Activated T-helper 2 cell treated with anti-CD3 and anti-CD28 coated beads, Interferon-gamma antibody, Interleukin-2, Interleukin-4, amounts not matched to agents 10 μg/mL and 5 μg/mL and 100 μg/mL, durations not matched to agents 14 hours and 24 hours and 36 hours (primary cell): ENCODE data around the gene TMC5. TPM values are rescaled to one million over a fixed set of nuclear protein-coding genes. Genes with fewer than 3 reads are reported as not detected.

Source experiments
- DNase-seq: peaks from one replicate; pipeline ENCODE4 v3.0.0; 2021; ENCODE audit warnings: low spot score
- H3K27ac Mint-ChIP-seq: one replicate; pipeline ENCODE4 v1.8.0; 2021; ENCODE audit warnings: mixed read lengths
- H3K27me3 Mint-ChIP-seq: one replicate; pipeline ENCODE4 v1.8.0; 2021; ENCODE audit warnings: low read depth, mixed read lengths
- H3K36me3 Mint-ChIP-seq: one replicate; pipeline ENCODE4 v1.8.0; 2021; ENCODE audit warnings: low read depth, mixed read lengths
- H3K4me1 Mint-ChIP-seq: one replicate; pipeline ENCODE4 v1.8.0; 2021; ENCODE audit warnings: low read depth, mixed read lengths
- H3K4me3 Mint-ChIP-seq: one replicate; pipeline ENCODE4 v1.8.0; 2021; ENCODE audit warnings: low read depth, mild to moderate bottlenecking, moderate library complexity, mixed read lengths
- H3K9me3 Mint-ChIP-seq: one replicate; pipeline ENCODE4 v1.8.0; 2021; ENCODE audit warnings: mixed read lengths
- intact Hi-C: fragments of 100-400 bp; cut with micrococcal nuclease; formaldehyde crosslinking; loops from one replicate; pipeline ENCODE4 v1.15.1; 2023
- total RNA-seq: library from RNA; stranded (reverse); gene quantifications from 2 replicates; pipeline ENCODE4 v1.2.3, GENCODE V29; 2022

TMC5 gene
- total RNA-seq, 1 donor from 2014 or later = not detected

- no peaks in the 10 kb centered on the region for H3K4me1 Mint-ChIP-seq
- H3K9me3 Mint-ChIP-seq = no peaks in the 10 kb centered on the region
- intact Hi-C loops = no loop called here
- no peak overlapping the region for H3K4me3 Mint-ChIP-seq
- H3K36me3 Mint-ChIP-seq = no peaks in the 10 kb centered on the region
- no peak for DNase-seq
- peaks cover 6% of the 10 kb centered on the region for H3K27me3 Mint-ChIP-seq
- H3K27ac Mint-ChIP-seq = no peak overlapping the region
Measured at GRCh38 chr16:19481769-19482168, 64.1 kb downstream of the TMC5 start.

- intact Hi-C loops = no loop called here
Measured at GRCh38 chr16:19482291-19482690, 64.6 kb downstream of the TMC5 start.

GRCh38 chr16:19484096-19484495 is 66.4 kb downstream of the TMC5 start:
- peaks cover 2% of the 10 kb centered on the region for H3K27me3 Mint-ChIP-seq
- no peak overlapping the region for H3K27ac Mint-ChIP-seq
- H3K4me3 Mint-ChIP-seq = no peak overlapping the region
- H3K36me3 Mint-ChIP-seq = no peaks in the 10 kb centered on the region
- intact Hi-C loops = no loop called here
- no peaks in the 10 kb centered on the region for H3K4me1 Mint-ChIP-seq
- DNase-seq = no peak
- no peaks in the 10 kb centered on the region for H3K9me3 Mint-ChIP-seq

More at GRCh38 chr16:19482291-19482690, 64.6 kb downstream of the TMC5 start:
- no peaks in the 10 kb centered on the region for H3K36me3 Mint-ChIP-seq
- H3K27me3 Mint-ChIP-seq = peaks cover 6% of the 10 kb centered on the region
- no peak overlapping the region for H3K4me3 Mint-ChIP-seq
- DNase-seq = no peak
- no peak overlapping the region for H3K27ac Mint-ChIP-seq
- H3K9me3 Mint-ChIP-seq = no peaks in the 10 kb centered on the region
- H3K4me1 Mint-ChIP-seq = no peaks in the 10 kb centered on the region

GRCh38 chr16:19485611-19486010 is 67.9 kb downstream of the TMC5 start:
- H3K9me3 Mint-ChIP-seq = no peaks in the 10 kb centered on the region

GRCh38 chr16:19486051-19486450 is 68.4 kb downstream of the TMC5 start:
- no peaks in the 10 kb centered on the region for H3K36me3 Mint-ChIP-seq
- no peak for DNase-seq
- H3K9me3 Mint-ChIP-seq = no peaks in the 10 kb centered on the region
- intact Hi-C loops = no loop called here
- no peak overlapping the region for H3K4me3 Mint-ChIP-seq
- H3K4me1 Mint-ChIP-seq = no peaks in the 10 kb centered on the region
- H3K27me3 Mint-ChIP-seq = no peaks in the 10 kb centered on the region
- H3K27ac Mint-ChIP-seq = no peak overlapping the region

More at GRCh38 chr16:19485611-19486010, 67.9 kb downstream of the TMC5 start:
- no peaks in the 10 kb centered on the region for H3K4me1 Mint-ChIP-seq
- intact Hi-C loops = no loop called here
- H3K36me3 Mint-ChIP-seq = no peaks in the 10 kb centered on the region
- no peak overlapping the region for H3K4me3 Mint-ChIP-seq
- no peaks in the 10 kb centered on the region for H3K27me3 Mint-ChIP-seq
- no peak overlapping the region for H3K27ac Mint-ChIP-seq
- no peak for DNase-seq

GRCh38 chr16:19486750-19487325 is 69.2 kb downstream of the TMC5 start:
- Mint-ChIP-seq H3K36me3 (no peaks in the 10 kb centered on the region), H3K9me3 (no peaks in the 10 kb centered on the region), H3K4me3 (no peak overlapping the region), H3K27me3 (no peaks in the 10 kb centered on the region), H3K4me1 (peaks cover under 1% of the 10 kb centered on the region), H3K27ac (no peak overlapping the region)
- no peak for DNase-seq
- intact Hi-C loops = no loop called here

GRCh38 chr16:19488213-19488640 is 70.5 kb downstream of the TMC5 start:
- intact Hi-C loops = no loop called here
- Mint-ChIP-seq H3K4me3 (no peak overlapping the region), H3K36me3 (no peaks in the 10 kb centered on the region)

GRCh38 chr16:19490619-19491018 is 72.9 kb downstream of the TMC5 start:
- Mint-ChIP-seq H3K27me3 (no peaks in the 10 kb centered on the region), H3K27ac (no peak overlapping the region), H3K36me3 (peaks cover 3% of the 10 kb centered on the region), H3K4me1 (peaks cover 13% of the 10 kb centered on the region), H3K4me3 (no peak overlapping the region), H3K9me3 (no peaks in the 10 kb centered on the region)
- intact Hi-C loops = loop anchor here (5.0 kb wide), 1 partner anchor 108 kb away; no protein-coding TSS in a partner anchor
- DNase-seq = no peak

More at GRCh38 chr16:19488213-19488640, 70.5 kb downstream of the TMC5 start:
- no peak for DNase-seq
- H3K4me1 Mint-ChIP-seq = peaks cover 3% of the 10 kb centered on the region
- no peaks in the 10 kb centered on the region for H3K9me3 Mint-ChIP-seq
- no peaks in the 10 kb centered on the region for H3K27me3 Mint-ChIP-seq
- no peak overlapping the region for H3K27ac Mint-ChIP-seq

- Mint-ChIP-seq H3K27me3 (no peaks in the 10 kb centered on the region), H3K36me3 (peaks cover 25% of the 10 kb centered on the region), H3K27ac (no peak overlapping the region), H3K9me3 (no peaks in the 10 kb centered on the region), H3K4me1 (peaks cover 10% of the 10 kb centered on the region), H3K4me3 (no peak overlapping the region)
- intact Hi-C loops = no loop called here
- DNase-seq = no peak
Measured at GRCh38 chr16:19497176-19497575, 79.5 kb downstream of the TMC5 start.

GRCh38 chr16:19499006-19499405 is 81.3 kb downstream of the TMC5 start:
- no peak overlapping the region for H3K4me3 Mint-ChIP-seq
- no peaks in the 10 kb centered on the region for H3K9me3 Mint-ChIP-seq
- H3K4me1 Mint-ChIP-seq = peaks cover 2% of the 10 kb centered on the region
- H3K27me3 Mint-ChIP-seq = no peaks in the 10 kb centered on the region
- intact Hi-C loops = no loop called here
- no peak for DNase-seq
- no peak overlapping the region for H3K27ac Mint-ChIP-seq
- H3K36me3 Mint-ChIP-seq = peaks cover 39% of the 10 kb centered on the region

- Mint-ChIP-seq H3K27me3 (no peaks in the 10 kb centered on the region), H3K9me3 (no peaks in the 10 kb centered on the region), H3K27ac (no peak overlapping the region), H3K4me1 (no peaks in the 10 kb centered on the region), H3K36me3 (peaks cover 43% of the 10 kb centered on the region), H3K4me3 (no peak overlapping the region)
- no peak for DNase-seq
- intact Hi-C loops = no loop called here
Measured at GRCh38 chr16:19499481-19499880, 81.8 kb downstream of the TMC5 start.

GRCh38 chr16:19502395-19503131 is 84.9 kb downstream of the TMC5 start:
- H3K36me3 Mint-ChIP-seq = peaks cover 69% of the 10 kb centered on the region
- no peak overlapping the region for H3K4me3 Mint-ChIP-seq
- intact Hi-C loops = loop anchor here (1.0 to 5.0 kb wide), 2 partner anchors 113 to 415 kb away; no protein-coding TSS in a partner anchor
- H3K9me3 Mint-ChIP-seq = no peaks in the 10 kb centered on the region
- peak; percentile 41 for DNase-seq
- H3K27ac Mint-ChIP-seq = no peak overlapping the region
- H3K27me3 Mint-ChIP-seq = no peaks in the 10 kb centered on the region
- no peaks in the 10 kb centered on the region for H3K4me1 Mint-ChIP-seq

GRCh38 chr16:19503461-19504075 is 85.9 kb downstream of the TMC5 start:
- Mint-ChIP-seq H3K4me1 (no peaks in the 10 kb centered on the region), H3K9me3 (no peaks in the 10 kb centered on the region), H3K36me3 (peaks cover 72% of the 10 kb centered on the region), H3K4me3 (no peak overlapping the region), H3K27me3 (no peaks in the 10 kb centered on the region), H3K27ac (no peak overlapping the region)
- no peak for DNase-seq
- intact Hi-C loops = loop anchor here (5.0 kb wide), 1 partner anchor 416 kb away; no protein-coding TSS in a partner anchor
